Ectodermal cell (in vitro differentiated cells): ENCODE data around the gene CARD10.

Experiments used
- H3K27ac ChIP-seq: 2 replicates; pipeline ENCODE4 v1.7.0; 2013; ENCODE audit warnings: mild to moderate bottlenecking, low read depth, low read length; ENCODE audit not compliant: insufficient read depth, poor library complexity, severe bottlenecking
- H3K27me3 ChIP-seq: 2 replicates; pipeline ENCODE4 v1.7.0; 2013; ENCODE audit warnings: mild to moderate bottlenecking, low read length; ENCODE audit not compliant: insufficient read depth, control insufficient read depth, poor library complexity, severe bottlenecking
- H3K36me3 ChIP-seq: one replicate; pipeline ENCODE4 v1.7.0; 2013; ENCODE audit warnings: low read length; ENCODE audit not compliant: control insufficient read depth, insufficient read depth
- H3K4me1 ChIP-seq: one replicate; pipeline ENCODE4 v1.7.0; 2013; ENCODE audit warnings: low read length; ENCODE audit not compliant: control insufficient read depth, insufficient read depth
- H3K4me3 ChIP-seq: 2 replicates; pipeline ENCODE4 v1.7.0; 2013; ENCODE audit warnings: low read depth, low read length, control low read depth; ENCODE audit not compliant: insufficient read depth
- H3K9me3 ChIP-seq: 2 replicates; pipeline ENCODE4 v1.7.0; 2013; ENCODE audit warnings: mild to moderate bottlenecking, low read length, moderate library complexity; ENCODE audit not compliant: control insufficient read depth
- WGBS, 2 experiments: methylation state at CpG; one replicate each; pipeline ENCODE4 v1.1.7; 2013; ENCODE audit warnings: missing lambda C conversion rate in 2 of 2; 5-methylcytosine and 5-hydroxymethylcytosine counted together

The CARD10 gene

GRCh38 chr22:37453696-37454095 is 65.5 kb downstream of the CARD10 start:
- WGBS, 2 experiments = 90 to 95% methylated on average over 7 of the region's 7 CpGs
- Histone ChIP-seq H3K27ac (no peak overlapping the region), H3K36me3 (no peaks in the 10 kb centered on the region), H3K9me3 (no peaks in the 10 kb centered on the region), H3K27me3 (peaks cover 5% of the 10 kb centered on the region), H3K4me3 (no peak overlapping the region), H3K4me1 (peaks cover 10% of the 10 kb centered on the region)

GRCh38 chr22:37451218-37451617 is 68.0 kb downstream of the CARD10 start:
- no peaks in the 10 kb centered on the region for H3K27me3 ChIP-seq
- H3K4me1 ChIP-seq = peaks cover 6% of the 10 kb centered on the region
- no peaks in the 10 kb centered on the region for H3K9me3 ChIP-seq
- 93 to 100% methylated on average over 1 of the region's 1 CpG for WGBS, 2 experiments
- H3K4me3 ChIP-seq = no peak overlapping the region
- H3K27ac ChIP-seq = no peak overlapping the region
- no peaks in the 10 kb centered on the region for H3K36me3 ChIP-seq

- 86% methylated on average over 15 of the region's 15 CpGs for WGBS, 2 experiments
- no peak overlapping the region for H3K4me3 ChIP-seq
- H3K4me1 ChIP-seq = no peaks in the 10 kb centered on the region
- no peaks in the 10 kb centered on the region for H3K9me3 ChIP-seq
- H3K36me3 ChIP-seq = no peaks in the 10 kb centered on the region
- no peaks in the 10 kb centered on the region for H3K27me3 ChIP-seq
- H3K27ac ChIP-seq = no peak overlapping the region
These were observed 69.7 kb downstream of the CARD10 start for GRCh38 chr22:37449331-37450001.

GRCh38 chr22:37448516-37449127 is 70.6 kb downstream of the CARD10 start:
- WGBS, 2 experiments = 83 to 84% methylated on average over 18 of the region's 18 CpGs
- Histone ChIP-seq H3K9me3 (no peaks in the 10 kb centered on the region), H3K27me3 (no peaks in the 10 kb centered on the region), H3K4me3 (no peak overlapping the region), H3K27ac (no peak overlapping the region), H3K36me3 (no peaks in the 10 kb centered on the region), H3K4me1 (no peaks in the 10 kb centered on the region)

- H3K27me3 ChIP-seq = no peaks in the 10 kb centered on the region
- 93 to 94% methylated on average over 8 to 9 of the region's 9 CpGs for WGBS, 2 experiments
These were observed 73.7 kb downstream of the CARD10 start for GRCh38 chr22:37445501-37445900.

GRCh38 chr22:37443977-37444376 is 75.2 kb downstream of the CARD10 start:
- H3K27me3 ChIP-seq = no peaks in the 10 kb centered on the region
- WGBS, 2 experiments = 93% methylated on average over 7 of the region's 7 CpGs

More at GRCh38 chr22:37445501-37445900, 73.7 kb downstream of the CARD10 start:
- Histone ChIP-seq H3K27ac (no peak overlapping the region), H3K9me3 (no peaks in the 10 kb centered on the region), H3K36me3 (no peaks in the 10 kb centered on the region), H3K4me1 (no peaks in the 10 kb centered on the region), H3K4me3 (no peak overlapping the region)

GRCh38 chr22:37443086-37443485 is 76.1 kb downstream of the CARD10 start:
- Histone ChIP-seq H3K36me3 (no peaks in the 10 kb centered on the region), H3K4me1 (no peaks in the 10 kb centered on the region), H3K27me3 (no peaks in the 10 kb centered on the region), H3K9me3 (no peaks in the 10 kb centered on the region), H3K4me3 (no peak overlapping the region), H3K27ac (no peak overlapping the region)
- 93 to 95% methylated on average over 7 of the region's 7 CpGs for WGBS, 2 experiments

More at GRCh38 chr22:37443977-37444376, 75.2 kb downstream of the CARD10 start:
- Histone ChIP-seq H3K4me1 (no peaks in the 10 kb centered on the region), H3K36me3 (no peaks in the 10 kb centered on the region), H3K27ac (no peak overlapping the region), H3K9me3 (no peaks in the 10 kb centered on the region), H3K4me3 (no peak overlapping the region)

GRCh38 chr22:37442537-37442936 is 76.7 kb downstream of the CARD10 start:
- Histone ChIP-seq H3K4me1 (no peaks in the 10 kb centered on the region), H3K27me3 (no peaks in the 10 kb centered on the region), H3K36me3 (no peaks in the 10 kb centered on the region), H3K27ac (no peak overlapping the region), H3K4me3 (no peak overlapping the region), H3K9me3 (no peaks in the 10 kb centered on the region)
- WGBS, 2 experiments = 86 to 96% methylated on average over 2 of the region's 2 CpGs

- H3K27me3 ChIP-seq = no peaks in the 10 kb centered on the region
- WGBS, 2 experiments = 85 to 86% methylated on average over 8 of the region's 8 CpGs
These were observed 77.1 kb downstream of the CARD10 start for GRCh38 chr22:37442135-37442534.

GRCh38 chr22:37440875-37441274 is 78.3 kb downstream of the CARD10 start:
- Histone ChIP-seq H3K27me3 (no peaks in the 10 kb centered on the region), H3K9me3 (no peaks in the 10 kb centered on the region), H3K36me3 (no peaks in the 10 kb centered on the region), H3K4me1 (no peaks in the 10 kb centered on the region), H3K4me3 (no peak overlapping the region), H3K27ac (no peak overlapping the region)
- WGBS, 2 experiments = 90 to 92% methylated on average over 4 of the region's 4 CpGs

More at GRCh38 chr22:37442135-37442534, 77.1 kb downstream of the CARD10 start:
- no peaks in the 10 kb centered on the region for H3K36me3 ChIP-seq
- no peaks in the 10 kb centered on the region for H3K9me3 ChIP-seq
- no peak overlapping the region for H3K4me3 ChIP-seq
- H3K4me1 ChIP-seq = no peaks in the 10 kb centered on the region
- no peak overlapping the region for H3K27ac ChIP-seq
